NOMO-1 (cell line): Measurements from ENCODE around the gene DMAC2L.
"Not testable (repeated sequence)": the region's sequence is repeated elsewhere in the genome, so short reads cannot be mapped to it uniquely, and the experiment has no call there.

Experiments used
- DNase-seq, 2 experiments: peaks; one replicate each; lab custom pipeline; 2025; ENCODE audit not compliant: unreplicated experiment in 2 of 2; lab: John Stamatoyannopoulos, UW

DMAC2L gene

GRCh38 chr14:50353126-50353525, 41.0 kb downstream of the DMAC2L start:
- DNase-seq = no peak

GRCh38 chr14:50354527-50354926, 42.4 kb downstream of the DMAC2L start:
- no peak for DNase-seq

GRCh38 chr14:50355692-50356091, 43.6 kb downstream of the DMAC2L start:
- DNase-seq = no peak

GRCh38 chr14:50356283-50356682, 44.2 kb downstream of the DMAC2L start:
- not testable (repeated sequence) for DNase-seq

- no peak for DNase-seq
Measured at GRCh38 chr14:50357124-50357523, 45.0 kb downstream of the DMAC2L start.

- no peak for DNase-seq
Measured at GRCh38 chr14:50357753-50358395, 45.8 kb downstream of the DMAC2L start.

- DNase-seq = no peak
Measured at GRCh38 chr14:50359631-50360030, 47.5 kb downstream of the DMAC2L start.

GRCh38 chr14:50360093-50360492, 48.0 kb downstream of the DMAC2L start:
- no peak for DNase-seq

GRCh38 chr14:50360851-50361250, 48.7 kb downstream of the DMAC2L start:
- DNase-seq = no peak

- DNase-seq = not testable (repeated sequence)
Measured at GRCh38 chr14:50361473-50362403, 49.6 kb downstream of the DMAC2L start.

GRCh38 chr14:50362764-50363713, 50.9 kb downstream of the DMAC2L start:
- peak in 1 of 2 experiments; percentile 52 for DNase-seq

- peak; percentile 78 to 87 for DNase-seq
Measured at GRCh38 chr14:50363714-50364111, 51.6 kb downstream of the DMAC2L start.

GRCh38 chr14:50364792-50365191, 52.7 kb downstream of the DMAC2L start:
- DNase-seq = no peak

GRCh38 chr14:50365572-50365971, 53.4 kb downstream of the DMAC2L start:
- DNase-seq = not testable (repeated sequence)

- no peak for DNase-seq
Measured at GRCh38 chr14:50366115-50366514, 54.0 kb downstream of the DMAC2L start.

GRCh38 chr14:50366589-50366988, 54.5 kb downstream of the DMAC2L start:
- DNase-seq = no peak

GRCh38 chr14:50371546-50371945, 59.4 kb downstream of the DMAC2L start:
- DNase-seq = no peak

- DNase-seq = no peak
Measured at GRCh38 chr14:50373959-50374358, 61.8 kb downstream of the DMAC2L start.

- no peak for DNase-seq
Measured at GRCh38 chr14:50375760-50376159, 63.6 kb downstream of the DMAC2L start.
